ENCODE data around the gene NCAM1.

NCAM1 gene

DNA sequence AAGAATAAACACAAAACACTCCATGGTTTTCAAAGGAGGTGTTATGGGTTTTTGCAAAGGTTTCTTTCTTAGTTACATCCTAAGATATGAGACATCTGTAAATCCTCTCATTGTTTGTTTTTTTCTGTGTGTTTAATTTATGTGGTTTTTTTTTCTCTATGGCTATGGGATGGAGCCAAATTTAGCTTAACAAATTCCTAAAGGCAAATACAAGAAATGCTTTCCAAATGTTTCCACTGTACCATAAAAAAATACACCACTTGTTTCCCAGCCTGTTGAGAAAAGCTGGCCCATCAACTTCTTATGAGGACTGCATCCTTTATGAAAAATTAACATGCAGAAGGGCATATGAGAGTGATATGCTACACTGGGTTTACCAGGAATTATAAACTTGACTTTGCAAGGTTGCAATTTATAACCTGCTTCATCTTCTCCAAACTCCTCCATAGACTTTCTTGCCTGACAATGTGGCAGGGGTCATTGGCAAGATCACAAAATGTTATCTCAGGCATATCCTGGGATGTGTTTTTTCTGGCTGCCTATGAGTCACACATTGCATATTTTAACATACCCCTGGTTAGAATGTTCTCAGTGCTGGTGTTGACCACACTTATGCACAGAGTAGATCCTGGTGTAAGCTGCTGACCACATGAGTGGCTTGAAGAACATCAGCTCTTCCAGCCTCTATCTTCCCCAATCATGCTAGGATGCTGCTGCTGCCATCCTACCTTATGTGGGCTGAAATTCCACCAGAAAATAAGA is 215.6 kb downstream of the NCAM1 start:
- DNase-seq = no peak

DNA sequence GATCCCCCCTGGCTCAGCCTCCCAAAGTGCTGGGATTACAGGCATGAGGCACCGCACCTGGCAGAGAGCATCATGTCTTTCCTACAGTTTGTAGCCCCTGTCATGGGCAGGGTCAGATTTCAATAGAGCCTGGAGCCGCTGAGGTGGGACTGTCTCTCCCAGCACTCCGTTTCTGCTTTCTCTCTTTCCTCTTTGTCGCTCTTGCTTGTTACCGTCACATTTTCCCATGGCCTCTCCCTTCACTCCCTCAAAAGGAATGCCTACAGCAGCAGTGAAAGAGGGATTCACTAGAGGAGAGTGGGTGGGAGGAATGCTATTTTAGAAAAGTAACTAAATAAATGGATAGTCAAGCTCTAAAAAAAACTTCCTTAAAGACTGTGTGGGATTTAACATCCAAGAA is 216.5 kb downstream of the NCAM1 start:
- no peak for DNase-seq

DNA sequence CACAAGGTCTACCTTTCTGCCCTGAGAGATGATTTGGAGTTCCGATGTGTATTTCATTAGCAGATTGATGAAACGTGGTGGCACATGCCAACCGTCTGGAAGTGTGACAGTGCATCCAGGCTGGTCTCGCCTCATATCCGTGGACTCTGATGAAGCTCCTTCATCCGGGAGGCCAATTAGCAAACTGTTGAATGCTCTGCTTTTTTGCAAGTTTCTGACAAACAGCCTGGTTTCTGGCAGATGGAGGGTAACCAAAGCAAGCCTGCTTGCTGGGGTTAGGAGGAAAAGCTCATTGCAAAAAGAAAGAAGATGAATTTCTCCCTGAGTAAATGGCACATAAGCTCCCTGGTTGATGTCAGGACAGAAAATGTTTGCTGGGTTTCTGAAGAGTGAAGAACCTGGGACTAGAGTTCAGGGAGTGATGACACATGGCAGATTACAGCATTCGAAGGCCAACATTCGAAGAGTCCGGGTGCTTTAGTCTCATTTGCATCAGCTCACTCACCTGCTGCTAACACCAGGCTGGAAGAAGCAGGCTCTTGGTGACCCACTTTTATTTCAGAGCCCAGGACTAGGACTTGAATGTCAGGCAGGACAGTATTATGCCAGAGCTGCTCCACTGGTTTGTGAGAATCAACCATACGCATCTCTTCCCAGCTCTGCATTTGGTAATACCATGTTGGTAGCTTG is 217.3 kb downstream of the NCAM1 start:
- no peak for DNase-seq

DNA sequence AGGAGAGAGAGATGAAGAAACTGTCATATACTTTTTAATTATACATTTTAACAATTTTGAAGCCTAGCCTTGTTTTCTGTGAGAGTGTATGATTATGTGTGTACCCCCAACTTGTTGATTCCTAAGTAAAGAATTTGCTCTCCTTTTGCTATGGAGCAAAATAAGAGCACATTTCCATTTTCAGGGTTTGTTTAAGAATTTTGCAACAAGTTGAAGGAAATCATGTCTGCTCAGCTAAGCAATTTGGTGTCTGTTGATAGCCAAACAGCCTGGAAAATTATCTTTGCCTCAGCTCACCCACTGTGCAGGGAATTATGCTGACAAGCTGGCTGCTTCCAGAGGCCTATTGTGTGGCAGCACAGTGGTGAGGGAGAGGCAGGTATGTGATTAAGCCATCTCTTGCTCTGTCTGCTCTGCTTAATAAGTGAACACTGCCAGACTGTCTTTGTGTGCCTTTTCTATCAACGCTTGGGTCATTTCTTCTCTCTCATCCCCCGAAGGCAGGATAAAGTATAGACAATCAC is 218.0 kb downstream of the NCAM1 start:
- DNase-seq = no peak

DNA sequence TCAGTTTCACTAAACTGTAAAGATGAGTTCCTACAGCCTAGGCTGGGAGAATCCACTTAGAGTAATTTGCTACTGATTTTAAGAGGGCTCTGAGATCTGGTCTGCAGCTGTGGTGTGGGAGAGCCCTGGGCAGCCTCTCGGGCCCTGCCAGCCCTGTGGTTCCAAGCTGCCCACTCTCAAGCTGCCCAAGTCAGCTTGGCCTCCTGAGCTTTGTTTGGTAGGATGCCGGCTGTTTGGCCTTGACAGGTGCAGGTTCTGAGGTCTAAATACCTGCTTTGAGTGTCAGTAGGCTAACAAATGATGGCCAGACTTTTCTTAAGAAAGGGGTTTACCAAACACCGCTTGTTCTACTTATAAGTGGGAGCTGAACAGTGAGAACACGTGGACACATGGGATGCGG is 219.9 kb downstream of the NCAM1 start:
- no peak for DNase-seq

DNA sequence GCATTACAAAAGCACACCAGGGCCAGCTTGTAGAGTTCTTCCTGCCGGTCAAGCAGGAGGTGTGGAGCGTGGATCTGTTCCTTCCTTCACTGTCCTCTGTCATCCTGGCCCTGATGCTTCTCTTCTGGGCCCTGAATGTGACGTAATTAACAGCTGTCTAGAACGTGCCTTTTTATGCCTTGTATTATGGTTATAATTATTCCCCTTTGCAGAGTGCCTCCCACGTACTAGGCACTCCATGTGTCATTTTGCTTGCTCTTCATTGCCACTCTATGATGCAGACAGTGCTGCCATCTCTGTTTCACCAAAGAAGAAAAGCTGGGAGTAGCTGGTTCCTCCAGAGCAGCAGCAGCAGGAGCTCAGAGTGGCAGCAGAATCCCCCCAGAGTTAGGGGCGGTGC is 221.1 kb downstream of the NCAM1 start:
- DNase-seq = no peak

GRCh38 chr11:113184498-113184897 is 223.3 kb downstream of the NCAM1 start:
- DNase-seq = no peak

DNA sequence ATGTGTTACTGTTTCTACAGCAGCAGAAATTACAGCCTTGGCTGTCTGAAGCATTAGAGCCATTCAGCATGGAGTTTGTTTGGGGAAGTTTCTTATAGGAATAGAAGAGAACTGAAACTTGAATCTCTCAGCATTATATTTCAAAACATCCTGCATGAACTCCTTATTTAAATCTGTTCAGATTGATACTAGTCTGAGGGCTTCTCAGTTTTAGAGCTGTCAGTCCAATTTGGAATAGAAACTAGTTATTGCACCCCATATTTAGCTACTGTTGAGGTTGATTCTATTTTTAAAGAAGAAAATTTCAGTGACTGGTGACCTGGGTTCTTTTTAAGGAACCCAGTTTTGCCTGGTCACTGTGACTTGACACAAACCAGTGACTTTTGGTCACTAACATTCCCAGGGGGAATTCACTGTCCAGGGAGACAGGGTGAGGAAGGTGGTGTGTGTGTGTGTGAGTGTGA is 227.2 kb downstream of the NCAM1 start:
- no peak for DNase-seq

GRCh38 chr11:113189909-113190667 is 228.9 kb downstream of the NCAM1 start:
- DNase-seq = no peak

GRCh38 chr11:113192121-113192925 is 231.1 kb downstream of the NCAM1 start:
- DNase-seq = no peak

GRCh38 chr11:113193016-113193415 is 231.8 kb downstream of the NCAM1 start:
- DNase-seq = no peak

DNA sequence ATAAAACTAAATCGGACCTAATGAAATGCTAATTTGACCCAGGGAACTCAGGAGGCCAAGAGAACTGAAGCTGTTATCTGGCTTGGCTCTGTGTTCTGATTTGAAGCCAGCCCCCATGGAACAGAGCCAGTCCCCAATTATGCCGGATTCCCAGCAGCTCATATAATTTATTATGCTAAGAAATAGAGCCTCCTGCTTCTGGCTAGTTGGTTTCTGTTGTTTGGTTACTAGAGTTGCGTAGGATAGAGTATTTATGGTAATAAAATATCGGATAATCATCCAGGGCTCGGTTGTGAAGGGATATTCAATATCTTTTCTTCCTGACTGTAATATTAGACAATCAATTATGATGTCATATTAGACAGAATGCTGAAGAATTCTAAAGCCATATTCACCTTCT is 232.7 kb downstream of the NCAM1 start:
- DNase-seq = no peak

DNA sequence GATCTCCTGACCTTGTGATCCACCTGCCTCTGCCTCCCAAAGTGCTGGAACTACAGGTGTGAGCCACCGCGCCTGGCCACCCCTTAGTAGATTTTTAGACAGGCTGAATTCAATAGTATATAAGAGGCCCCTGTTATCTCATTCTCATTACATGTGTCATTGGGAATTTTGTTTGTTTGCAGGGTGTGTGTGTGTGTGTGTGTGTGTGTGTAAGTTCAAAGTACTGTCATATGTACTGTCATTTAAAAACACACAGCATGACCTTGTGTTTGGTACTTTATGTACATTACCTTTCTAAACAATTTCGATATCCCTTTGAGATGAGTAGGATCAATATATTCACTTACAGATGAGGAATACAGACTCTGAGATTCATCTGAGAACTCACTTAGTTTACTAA is 234.5 kb downstream of the NCAM1 start:
- no peak for DNase-seq

DNA sequence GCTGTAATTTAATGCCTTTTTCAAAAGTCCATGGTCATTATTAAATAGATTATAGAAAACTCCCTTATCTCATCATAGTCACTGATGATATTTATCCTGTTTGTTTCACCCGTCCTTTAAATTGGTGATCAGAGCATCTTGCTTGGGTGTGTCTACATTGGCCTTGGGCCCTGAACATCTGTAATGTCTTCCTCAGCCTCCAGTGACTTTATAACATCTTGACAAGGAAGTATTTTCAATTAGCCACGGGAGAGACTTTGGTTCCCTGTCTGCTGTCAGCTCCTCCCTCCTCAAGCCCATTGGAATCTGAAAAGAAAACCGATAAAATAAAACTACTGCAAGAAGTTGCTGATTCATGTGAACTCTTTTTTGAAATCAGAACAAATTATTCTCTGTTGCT is 236.2 kb downstream of the NCAM1 start:
- no peak for DNase-seq

GRCh38 chr11:113198972-113199661 is 237.9 kb downstream of the NCAM1 start:
- DNase-seq = no peak

DNA sequence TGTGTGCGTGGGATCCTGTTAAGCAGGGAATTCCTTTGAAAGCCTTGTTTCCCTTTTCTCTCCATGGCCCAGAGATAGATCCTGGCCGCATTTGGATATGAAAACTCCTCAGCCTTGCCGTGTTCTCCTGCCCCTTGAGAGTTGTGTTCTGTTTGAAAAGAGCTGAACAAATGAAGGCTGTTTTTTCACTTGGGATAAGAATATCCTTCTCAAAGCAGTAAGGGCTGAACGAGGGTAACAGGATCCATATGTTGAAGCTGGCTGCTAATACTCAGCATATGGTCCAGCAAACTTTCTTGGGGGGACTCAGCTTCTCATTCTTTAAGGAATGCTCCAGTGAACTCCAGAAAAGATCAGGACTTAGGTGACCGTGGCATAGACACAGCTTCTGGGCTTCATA is 238.6 kb downstream of the NCAM1 start:
- no peak for DNase-seq

- DNase-seq = no peak
Observed at GRCh38 chr11:113201054-113201818, 240.0 kb downstream of the NCAM1 start.

DNA sequence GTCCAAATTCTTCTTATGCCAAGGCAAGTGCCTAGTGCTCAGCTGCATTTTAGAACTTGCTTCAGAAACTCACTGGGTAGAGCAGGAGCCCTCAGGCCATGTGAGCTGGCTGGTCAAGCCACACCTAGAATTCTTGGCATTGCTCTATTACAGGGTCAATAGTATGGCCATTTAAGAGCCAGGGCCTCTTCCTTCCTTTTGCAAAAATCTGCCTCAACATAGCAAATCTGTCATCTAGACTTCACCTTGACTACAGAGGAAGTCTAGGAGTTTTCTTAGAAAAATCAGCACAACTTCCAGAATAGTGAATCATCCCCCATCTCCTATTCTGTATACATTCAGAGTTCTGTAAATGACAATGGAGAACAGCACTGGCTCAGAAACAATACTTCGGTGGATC is 241.2 kb downstream of the NCAM1 start:
- DNase-seq = no peak

DNA sequence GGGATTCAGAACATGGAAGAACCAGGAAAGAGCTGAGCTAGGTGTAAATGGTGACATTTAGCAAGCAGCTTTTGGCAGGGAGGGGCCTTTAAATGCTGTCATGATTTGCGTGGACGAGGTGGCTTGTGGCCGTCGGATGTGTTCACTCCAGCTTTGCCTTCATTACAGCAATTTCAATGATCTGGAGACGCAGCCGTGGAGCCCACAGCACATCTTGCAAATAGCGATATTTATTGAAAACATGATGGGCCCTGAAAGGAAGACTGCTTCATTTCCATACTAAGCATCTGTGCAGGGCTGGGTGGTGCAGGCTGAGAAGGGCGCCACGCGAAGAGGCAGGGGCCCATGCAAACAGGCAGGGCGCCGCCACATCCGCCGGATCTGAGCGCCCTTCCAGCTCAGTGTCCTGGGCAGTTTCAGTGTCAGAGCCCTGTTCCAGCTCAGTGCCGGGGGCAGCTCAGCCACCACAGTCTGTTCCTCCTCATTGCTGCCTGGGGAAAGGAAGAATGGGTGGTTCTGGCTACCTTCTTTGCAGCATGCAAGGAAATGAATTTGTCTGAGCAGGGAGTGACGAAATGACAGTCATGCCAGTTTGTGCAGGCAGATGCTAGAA is 242.0 kb downstream of the NCAM1 start:
- no peak for DNase-seq

DNA sequence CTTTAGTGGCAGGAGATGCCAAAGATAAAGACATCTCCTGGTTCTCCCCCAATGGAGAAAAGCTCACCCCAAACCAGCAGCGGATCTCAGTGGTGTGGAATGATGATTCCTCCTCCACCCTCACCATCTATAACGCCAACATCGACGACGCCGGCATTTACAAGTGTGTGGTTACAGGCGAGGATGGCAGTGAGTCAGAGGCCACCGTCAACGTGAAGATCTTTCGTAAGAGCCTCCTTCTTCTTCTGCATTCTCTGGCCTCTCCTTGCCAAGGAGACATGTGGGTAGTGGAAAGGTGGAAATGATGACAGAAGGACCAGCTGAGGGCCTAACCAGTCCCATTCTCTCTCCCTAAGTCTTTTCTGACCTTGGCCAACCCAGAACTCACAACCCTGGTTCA is 243.1 kb downstream of the NCAM1 start:
- DNase-seq = no peak

GRCh38 chr11:113213549-113213948 is 252.3 kb downstream of the NCAM1 start:
- no peak for DNase-seq

Measured in bone marrow (tissue), 2 donors.